Peyer's patch (tissue), 4 donors: Measurements from ENCODE around the gene ARHGEF4.

Experiments used
- POLR2A ChIP-seq, 2 donors: fragments of 450-650 bp; IDR thresholded peaks; one replicate each; pipeline ENCODE4 v1.5.1; 2017; ENCODE audit warnings: antibody characterized with exemption in 2 of 2, mild to moderate bottlenecking in 2 of 2, moderate library complexity in 2 of 2
- TF ChIP-seq, protein P1 (sequence below), 6 experiments: fragments of 450-650 bp in 4 of 6; fragments of 200-600 bp in 2 of 6; sonication (generic) in 1 of 6; IDR thresholded peaks; one replicate each; pipeline ENCODE4 v1.5.1; 2017 to 2019; ENCODE audit warnings: antibody characterized with exemption in 6 of 6, mild to moderate bottlenecking in 3 of 6, moderate library complexity in 1 of 6

DNA sequence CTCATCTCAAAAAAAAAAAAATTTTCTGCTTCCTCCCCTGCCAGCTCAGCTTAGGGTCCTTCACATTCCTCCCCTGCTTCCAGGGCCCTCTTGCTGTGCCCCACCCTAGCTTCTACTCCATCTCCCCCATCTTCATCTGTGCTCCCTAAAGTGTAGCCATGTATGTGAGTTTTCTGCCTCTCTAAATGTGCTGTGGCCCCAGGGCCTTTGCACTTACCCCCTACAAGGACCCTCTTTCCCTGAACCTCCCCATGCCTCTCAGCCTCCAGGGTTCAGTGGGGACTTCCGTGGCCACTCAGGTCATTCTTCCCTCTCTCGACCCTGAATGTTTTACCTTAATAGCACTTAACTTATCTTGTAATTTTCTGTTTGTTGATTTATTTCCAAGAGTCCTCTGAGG is 6.2 kb upstream of the ARHGEF4 start:
- TF ChIP-seq, protein P1, sequence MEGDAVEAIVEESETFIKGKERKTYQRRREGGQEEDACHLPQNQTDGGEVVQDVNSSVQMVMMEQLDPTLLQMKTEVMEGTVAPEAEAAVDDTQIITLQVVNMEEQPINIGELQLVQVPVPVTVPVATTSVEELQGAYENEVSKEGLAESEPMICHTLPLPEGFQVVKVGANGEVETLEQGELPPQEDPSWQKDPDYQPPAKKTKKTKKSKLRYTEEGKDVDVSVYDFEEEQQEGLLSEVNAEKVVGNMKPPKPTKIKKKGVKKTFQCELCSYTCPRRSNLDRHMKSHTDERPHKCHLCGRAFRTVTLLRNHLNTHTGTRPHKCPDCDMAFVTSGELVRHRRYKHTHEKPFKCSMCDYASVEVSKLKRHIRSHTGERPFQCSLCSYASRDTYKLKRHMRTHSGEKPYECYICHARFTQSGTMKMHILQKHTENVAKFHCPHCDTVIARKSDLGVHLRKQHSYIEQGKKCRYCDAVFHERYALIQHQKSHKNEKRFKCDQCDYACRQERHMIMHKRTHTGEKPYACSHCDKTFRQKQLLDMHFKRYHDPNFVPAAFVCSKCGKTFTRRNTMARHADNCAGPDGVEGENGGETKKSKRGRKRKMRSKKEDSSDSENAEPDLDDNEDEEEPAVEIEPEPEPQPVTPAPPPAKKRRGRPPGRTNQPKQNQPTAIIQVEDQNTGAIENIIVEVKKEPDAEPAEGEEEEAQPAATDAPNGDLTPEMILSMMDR (IDR thresholded peaks at IDR 0.05): no peak
- no peak for TF ChIP-seq POLR2A (IDR thresholded peaks at IDR 0.05)
